Mesothelial cell of epicardium (in vitro differentiated cells): ENCODE measurements around the gene SH3BGR. TPM values are rescaled to one million over a fixed set of nuclear protein-coding genes. Genes with fewer than 3 reads are reported as not detected.

Experiments
- DNase-seq, 2 experiments: peaks; one replicate each; pipeline ENCODE4 v3.0.0; 2021; ENCODE audit warnings: low spot score in 2 of 2; ENCODE audit not compliant: unreplicated experiment in 2 of 2
- H3K27ac Mint-ChIP-seq: 2 replicates; pipeline ENCODE4 v1.8.0; 2021; ENCODE audit warnings: mixed read lengths
- H3K27me3 Mint-ChIP-seq: 2 replicates; pipeline ENCODE4 v1.8.0; 2021; ENCODE audit warnings: low read depth, mixed read lengths
- H3K36me3 Mint-ChIP-seq: 2 replicates; pipeline ENCODE4 v1.8.0; 2021; ENCODE audit warnings: mixed read lengths
- H3K4me1 Mint-ChIP-seq: 2 replicates; pipeline ENCODE4 v1.8.0; 2021; ENCODE audit warnings: mixed read lengths
- H3K4me3 Mint-ChIP-seq: 2 replicates; pipeline ENCODE4 v1.8.0; 2021; ENCODE audit warnings: mild to moderate bottlenecking, moderate library complexity, mixed read lengths
- H3K9me3 Mint-ChIP-seq: 2 replicates; pipeline ENCODE4 v1.8.0; 2021; ENCODE audit warnings: mixed read lengths
- CTCF ChIP-seq: fragments of 200-600 bp; sonication (generic); IDR thresholded peaks from one replicate; pipeline ENCODE4 v1.5.0; 2021; ENCODE audit warnings: antibody characterized with exemption; ENCODE audit not compliant: unreplicated experiment
- total RNA-seq: library from RNA; stranded (reverse); gene quantifications from 3 replicates; pipeline ENCODE4 v1.2.1, GENCODE V29; 2021

The SH3BGR gene
- total RNA-seq, 1 donor from 2014 or later: 4.6 TPM

DNA sequence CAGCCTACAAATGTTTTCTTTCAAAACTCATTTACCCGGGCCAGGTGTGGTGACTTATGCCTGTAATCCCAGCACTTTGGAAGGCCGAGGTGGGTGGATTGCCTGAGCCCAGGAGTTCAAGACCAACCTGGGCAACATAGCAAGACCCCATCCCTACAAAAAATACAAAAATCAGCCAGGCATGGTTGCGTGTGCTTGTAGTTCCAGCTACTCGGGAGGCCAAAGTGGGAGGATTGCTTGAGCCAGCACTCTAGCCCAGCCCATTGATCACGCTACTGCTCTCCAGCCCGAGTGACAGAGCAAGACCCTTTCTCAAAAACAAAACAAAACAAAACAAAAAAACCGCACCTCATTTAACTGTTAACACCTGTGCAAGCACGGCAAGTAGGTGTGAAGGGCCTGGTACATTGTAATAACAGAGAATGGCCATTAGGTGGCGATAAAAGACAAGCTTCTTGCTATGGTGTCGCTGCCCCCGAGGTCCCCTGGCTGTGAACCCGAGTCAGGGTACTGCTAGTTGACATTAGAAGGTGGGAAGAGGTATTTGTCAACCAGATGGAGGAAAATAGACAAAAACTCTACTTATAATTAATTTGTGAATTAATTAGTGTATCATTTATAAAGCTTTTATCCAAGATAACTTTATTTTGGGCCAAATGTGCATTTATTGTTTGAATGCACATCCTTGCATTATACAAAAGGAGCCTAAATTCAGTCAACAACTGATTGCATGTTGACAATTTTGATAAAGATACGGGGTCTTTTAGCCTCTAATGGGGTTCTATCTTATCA, 66.5 kb downstream of the SH3BGR start:
- H3K9me3 Mint-ChIP-seq: peaks cover 16% of the 10 kb centered on the region
- peak; percentile 91 for TF ChIP-seq CTCF
- peaks cover 25% of the 10 kb centered on the region for H3K4me1 Mint-ChIP-seq
- no peak overlapping the region for H3K4me3 Mint-ChIP-seq
- no peaks in the 10 kb centered on the region for H3K27me3 Mint-ChIP-seq
- no peak overlapping the region for H3K27ac Mint-ChIP-seq
- no peak for DNase-seq
- peaks cover 3% of the 10 kb centered on the region for H3K36me3 Mint-ChIP-seq

DNA sequence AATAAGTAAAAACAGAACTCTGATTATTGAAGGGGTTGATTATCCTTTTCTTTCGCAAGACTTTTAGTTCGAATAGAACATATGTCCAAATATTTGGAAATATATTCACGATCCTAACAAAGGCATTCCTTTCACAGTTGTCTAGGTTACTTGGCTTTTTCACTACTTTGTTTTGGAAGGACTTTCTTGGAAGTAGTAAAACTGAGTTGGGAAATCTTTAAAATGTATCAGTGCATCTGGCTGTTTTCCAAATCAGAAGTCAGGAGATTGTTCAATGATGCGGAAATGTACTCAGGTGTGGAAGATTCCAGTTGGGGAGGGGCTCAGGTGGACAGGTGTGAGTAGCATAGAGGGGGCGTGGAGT, 67.1 kb downstream of the SH3BGR start:
- Mint-ChIP-seq H3K27me3 (no peaks in the 10 kb centered on the region), H3K36me3 (peaks cover 3% of the 10 kb centered on the region), H3K27ac (no peak overlapping the region), H3K4me3 (no peak overlapping the region), H3K9me3 (peaks cover 16% of the 10 kb centered on the region), H3K4me1 (peaks cover 30% of the 10 kb centered on the region)
- no peak for TF ChIP-seq CTCF
- DNase-seq: no peak

DNA sequence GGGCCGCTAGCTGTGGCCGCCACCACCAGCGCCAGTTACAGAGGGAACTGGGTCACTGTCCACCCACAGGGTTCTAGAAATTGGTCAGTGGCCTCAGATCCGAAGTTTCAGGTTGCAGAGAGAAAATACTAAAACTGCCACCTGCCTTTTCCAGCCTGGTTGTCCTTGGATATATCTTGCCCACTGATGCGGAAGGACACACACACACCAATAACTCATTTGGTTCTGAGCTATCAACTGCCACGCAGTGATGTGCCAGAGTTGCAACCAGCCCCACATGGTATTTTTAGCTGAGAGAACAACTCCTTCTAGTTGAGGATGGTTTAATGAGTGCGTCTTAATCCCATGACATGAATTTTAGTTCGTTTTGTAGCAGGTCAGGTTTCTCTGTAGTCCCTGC, 68.1 kb downstream of the SH3BGR start:
- no peak for DNase-seq
- H3K27ac Mint-ChIP-seq: no peak overlapping the region
- H3K9me3 Mint-ChIP-seq: peaks cover 16% of the 10 kb centered on the region
- TF ChIP-seq CTCF: no peak
- no peaks in the 10 kb centered on the region for H3K27me3 Mint-ChIP-seq
- H3K4me1 Mint-ChIP-seq: peaks cover 36% of the 10 kb centered on the region
- H3K36me3 Mint-ChIP-seq: peaks cover 3% of the 10 kb centered on the region
- H3K4me3 Mint-ChIP-seq: no peak overlapping the region

GRCh38 chr21:39523399-39523798, 71.6 kb downstream of the SH3BGR start:
- TF ChIP-seq CTCF: no peak
- H3K27ac Mint-ChIP-seq: no peak overlapping the region
- DNase-seq: no peak
- peaks cover 16% of the 10 kb centered on the region for H3K9me3 Mint-ChIP-seq
- peaks cover 34% of the 10 kb centered on the region for H3K4me1 Mint-ChIP-seq
- no peaks in the 10 kb centered on the region for H3K27me3 Mint-ChIP-seq
- H3K36me3 Mint-ChIP-seq: peaks cover 3% of the 10 kb centered on the region
- H3K4me3 Mint-ChIP-seq: no peak overlapping the region

DNA sequence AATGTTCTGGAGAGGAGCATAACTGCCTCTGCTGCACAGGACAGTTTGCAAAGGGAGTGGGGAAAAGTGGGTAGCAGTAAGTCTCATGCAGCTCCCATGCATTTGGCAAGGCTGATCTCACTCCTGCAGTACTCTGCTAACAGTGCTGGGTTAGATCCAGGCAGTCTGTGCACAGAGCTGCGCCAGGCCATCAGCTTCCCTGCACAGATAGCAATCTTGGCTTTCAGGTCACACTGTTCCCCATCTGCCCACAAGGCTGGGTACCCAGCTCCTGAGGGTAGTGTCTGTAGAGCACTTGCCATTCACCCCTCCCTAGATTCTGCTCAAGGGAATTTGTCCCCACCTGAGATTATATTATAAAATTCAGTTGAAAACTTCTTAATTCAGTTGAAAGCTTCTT, 72.1 kb downstream of the SH3BGR start:
- peaks cover 33% of the 10 kb centered on the region for H3K4me1 Mint-ChIP-seq
- peaks cover 3% of the 10 kb centered on the region for H3K36me3 Mint-ChIP-seq
- peaks cover 16% of the 10 kb centered on the region for H3K9me3 Mint-ChIP-seq
- H3K27ac Mint-ChIP-seq: no peak overlapping the region
- DNase-seq: no peak
- TF ChIP-seq CTCF: no peak
- no peak overlapping the region for H3K4me3 Mint-ChIP-seq
- H3K27me3 Mint-ChIP-seq: no peaks in the 10 kb centered on the region
